Fibroblast of skin of abdomen (primary cell): ENCODE data around the gene ERCC5.

Experiments used
- DNase-seq: peaks from one replicate; pipeline ENCODE4 v3.0.0-alpha.2; 2013

The ERCC5 gene

DNA sequence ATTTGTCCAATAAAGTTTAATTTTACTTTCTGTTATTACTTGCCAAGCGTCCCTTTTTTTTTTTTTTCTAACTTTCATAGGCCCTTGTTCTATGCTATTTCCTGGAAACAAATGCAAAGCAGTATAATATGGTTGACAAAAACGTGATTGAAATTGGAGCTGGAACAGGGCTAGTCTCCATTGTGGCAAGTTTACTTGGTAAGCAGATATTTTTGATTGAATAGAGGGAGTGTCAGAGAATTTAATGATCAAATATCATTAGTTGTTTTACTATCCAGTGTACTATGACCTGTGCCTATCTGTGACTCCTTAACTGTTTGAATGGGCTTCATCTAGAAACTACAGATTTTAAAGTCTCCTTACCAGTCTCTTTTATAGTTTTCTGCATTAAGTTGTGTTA, 46.7 kb downstream of the ERCC5 start:
- DNase-seq, result no peak

DNA sequence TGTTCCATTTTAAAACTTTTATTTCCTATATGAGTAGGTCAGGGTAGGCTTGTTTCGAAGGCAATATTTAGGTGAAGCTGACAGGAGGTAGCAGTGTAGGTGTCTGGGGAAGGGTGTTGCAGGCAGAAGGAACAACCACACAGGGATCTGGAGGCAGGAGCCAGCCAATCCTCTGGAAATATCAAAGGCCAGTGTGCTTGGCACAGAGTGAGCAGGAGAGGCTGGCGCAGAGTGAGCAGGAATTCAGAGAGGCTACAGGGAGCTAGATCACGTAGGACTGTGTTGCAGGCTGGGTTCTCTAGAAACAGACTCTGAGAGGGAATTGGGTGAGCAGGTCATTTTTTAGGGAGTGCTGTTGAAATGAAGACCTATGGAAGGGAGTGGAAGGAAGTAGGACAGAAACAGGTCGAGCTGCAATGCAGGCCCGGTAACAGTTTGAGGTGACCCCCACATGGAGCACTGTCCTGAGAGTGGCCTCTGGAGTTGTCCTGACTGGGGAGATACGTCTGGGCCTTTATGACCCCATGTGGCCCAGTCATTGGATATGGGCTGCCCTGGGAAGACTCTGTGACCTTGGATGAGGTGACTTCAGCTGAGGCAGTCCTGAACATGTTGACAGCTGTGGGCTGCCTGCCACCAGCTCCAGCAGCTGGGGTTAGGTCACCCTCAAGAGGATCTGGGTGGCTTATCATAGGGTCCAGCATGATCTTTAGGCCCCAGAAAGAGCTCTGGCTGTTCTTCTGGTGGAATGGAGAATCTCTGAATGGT, 51.7 kb downstream of the ERCC5 start:
- no peak for DNase-seq

- DNase-seq, result no peak
Observed at GRCh38 chr13:102900193-102900608, 54.4 kb downstream of the ERCC5 start.

- DNase-seq, result no peak
Observed at GRCh38 chr13:102901056-102901455, 55.2 kb downstream of the ERCC5 start.

DNA sequence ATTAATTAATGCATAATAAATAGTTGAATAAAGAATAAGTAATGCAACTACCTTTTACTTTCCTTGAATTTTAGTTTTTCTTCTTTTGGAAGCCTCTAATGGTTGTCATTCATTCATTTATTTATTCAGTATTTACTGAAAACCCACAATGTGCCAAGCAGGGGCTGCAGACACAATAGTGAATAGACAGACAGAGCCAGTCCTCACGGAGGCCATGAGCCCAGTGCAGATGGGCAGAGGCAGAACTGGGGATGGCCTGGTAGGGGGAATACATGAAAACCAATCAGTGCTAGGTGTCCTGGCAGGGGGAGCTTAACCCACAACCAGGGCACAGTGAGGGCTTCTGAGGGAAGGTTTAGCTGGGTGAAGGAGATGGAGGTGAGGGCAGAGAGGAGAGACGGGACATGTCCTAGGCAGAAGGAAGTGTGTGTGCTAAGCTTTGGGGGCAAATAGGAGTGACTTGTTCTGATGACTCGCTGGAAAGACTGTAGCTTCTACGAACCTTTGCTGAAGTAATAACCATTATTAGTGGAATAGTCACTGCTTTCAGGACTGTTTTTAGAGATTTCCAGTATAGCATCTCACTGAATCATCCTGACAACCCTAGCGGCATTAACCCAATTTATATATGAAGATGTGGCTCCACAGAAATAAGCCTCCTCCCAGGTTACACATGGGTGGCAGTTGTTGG, 55.9 kb downstream of the ERCC5 start:
- peak; percentile 31 for DNase-seq

GRCh38 chr13:102902789-102903347, 57.0 kb downstream of the ERCC5 start:
- DNase-seq, result no peak

DNA sequence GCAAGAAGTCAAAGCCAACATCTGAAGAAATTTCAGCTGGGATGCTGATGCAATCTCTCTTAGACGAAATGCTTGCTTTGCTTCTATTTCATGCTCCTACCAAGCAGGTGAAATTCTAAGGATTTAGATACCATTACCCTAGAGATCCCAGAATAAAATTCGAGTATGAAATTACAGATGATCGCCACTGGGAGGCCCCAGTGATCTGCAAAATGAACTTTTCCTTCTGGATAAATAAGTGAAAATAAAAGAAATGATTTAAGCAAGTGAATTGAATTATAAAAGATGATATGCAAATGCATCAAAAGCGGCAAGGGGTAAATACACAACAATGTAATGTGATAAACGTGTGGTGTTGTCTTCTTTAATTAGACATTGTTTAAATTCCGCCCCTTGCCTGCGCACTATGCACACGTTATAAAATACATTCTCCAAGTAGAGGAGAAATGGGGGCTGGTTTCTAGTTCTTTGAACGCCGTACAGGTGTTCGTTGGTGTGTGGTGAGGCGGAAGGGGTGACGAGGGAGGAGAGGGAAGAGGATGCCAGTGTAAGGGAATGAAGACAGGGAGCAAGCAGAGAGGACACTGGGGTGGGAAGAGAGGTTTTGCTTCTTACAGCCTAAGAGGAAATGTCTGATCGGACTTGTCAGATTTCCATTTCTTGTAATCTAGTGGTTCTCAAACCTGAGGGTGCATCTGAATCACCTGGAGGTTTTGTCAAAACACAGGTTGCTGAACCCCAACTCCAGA, 58.0 kb downstream of the ERCC5 start:
- peak; percentile 14 for DNase-seq

- DNase-seq, result no peak
Observed at GRCh38 chr13:102904408-102904862, 58.6 kb downstream of the ERCC5 start.

DNA sequence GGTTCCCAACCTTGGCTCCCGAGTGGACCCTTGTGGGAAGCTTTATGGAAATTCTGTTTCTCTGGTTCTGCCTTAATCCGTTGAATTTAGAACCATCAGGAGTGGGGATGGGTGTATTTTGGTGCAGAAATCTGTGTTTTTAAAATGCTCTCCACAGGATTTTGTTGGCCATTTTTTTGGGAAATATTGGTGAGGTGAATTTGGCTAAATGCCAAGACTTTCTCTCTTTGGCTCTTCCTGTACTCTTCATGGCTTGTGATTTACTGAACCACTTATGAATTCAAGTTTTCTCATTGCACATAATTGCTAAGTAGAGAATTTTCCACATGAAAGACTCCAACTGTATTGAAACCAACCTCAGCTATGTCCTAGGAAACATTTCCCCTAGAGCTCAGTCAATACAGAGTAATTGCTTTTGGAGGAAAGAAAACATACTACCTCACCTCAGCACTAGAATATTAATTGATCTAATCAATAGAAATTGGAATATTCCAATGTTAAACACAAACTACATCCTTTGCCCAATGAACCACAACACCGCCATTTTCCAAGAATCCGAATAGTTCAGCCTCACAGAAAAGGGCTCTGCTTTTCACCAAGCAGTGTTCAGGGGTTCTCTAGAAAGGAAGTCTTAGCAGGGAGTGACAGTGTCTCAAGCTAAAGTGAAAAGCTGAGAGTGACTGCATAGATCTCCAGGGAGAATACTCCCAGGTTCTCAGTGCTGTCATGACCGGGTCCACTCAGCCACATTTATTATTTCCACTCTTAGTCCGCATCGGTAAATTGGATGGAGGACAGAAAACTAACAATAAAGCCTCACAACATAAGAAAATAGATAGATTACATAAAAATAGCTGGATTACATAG, 60.3 kb downstream of the ERCC5 start:
- no peak for DNase-seq

DNA sequence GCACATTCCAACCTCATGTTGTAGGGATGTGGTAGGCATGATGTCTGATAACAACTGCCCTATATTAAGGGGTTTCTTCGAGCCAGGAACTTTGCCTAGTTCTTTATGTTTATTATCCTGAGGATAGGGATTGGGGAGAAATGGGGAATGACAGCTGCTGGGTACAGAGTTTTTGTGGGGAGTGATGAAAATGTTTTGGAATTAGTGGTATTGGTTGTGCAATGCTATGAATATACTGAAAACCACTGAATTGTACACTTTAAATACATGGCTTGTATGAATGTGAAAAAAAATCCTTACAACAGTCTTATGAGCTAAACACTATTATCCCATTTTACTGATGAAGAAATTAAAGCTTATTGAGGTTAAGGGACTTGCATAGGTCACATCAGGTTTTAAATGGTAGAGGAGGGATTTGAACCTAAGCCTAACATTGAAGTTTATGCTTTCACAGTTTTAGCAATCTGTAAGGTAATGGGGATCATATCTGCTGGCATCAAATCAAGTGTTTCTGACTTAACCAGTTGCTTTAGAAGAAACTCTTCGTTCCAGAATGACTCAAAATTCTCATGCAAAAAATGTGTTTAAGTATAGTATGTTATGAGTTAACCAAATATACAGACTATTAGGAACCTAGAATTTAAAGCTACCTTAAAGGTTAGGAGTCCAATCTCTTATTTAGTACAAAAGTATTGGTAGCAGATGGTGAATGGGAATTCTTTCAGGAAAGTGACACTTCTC, 61.4 kb downstream of the ERCC5 start:
- DNase-seq, result peak; percentile 46

- DNase-seq, result peak; percentile 40
Observed at GRCh38 chr13:102907886-102908515, 62.2 kb downstream of the ERCC5 start.

- no peak for DNase-seq
Observed at GRCh38 chr13:102909971-102910370, 64.1 kb downstream of the ERCC5 start.

GRCh38 chr13:102911336-102911735, 65.5 kb downstream of the ERCC5 start:
- no peak for DNase-seq

DNA sequence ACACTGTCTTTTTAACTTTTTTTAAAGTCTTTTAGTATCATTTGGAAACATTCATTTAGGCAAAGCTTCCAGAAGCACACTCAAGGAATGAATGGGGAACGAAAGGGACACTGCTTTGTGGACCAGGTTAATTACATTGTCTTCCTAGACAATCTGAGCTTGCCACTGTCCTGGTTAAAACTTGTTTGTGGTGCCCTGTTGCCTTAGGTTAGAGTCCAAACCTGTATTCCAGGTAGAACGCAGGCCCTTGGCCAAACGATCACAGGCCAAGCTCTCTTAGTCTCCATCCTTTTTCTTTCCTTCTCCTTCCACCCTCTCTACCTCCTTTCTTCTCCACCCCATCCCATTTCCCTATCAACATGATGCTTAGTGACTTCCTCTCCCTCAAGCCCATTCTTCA, 66.8 kb downstream of the ERCC5 start:
- DNase-seq, result no peak

- DNase-seq, result peak; percentile 28
Observed at GRCh38 chr13:102913914-102914313, 68.1 kb downstream of the ERCC5 start.

DNA sequence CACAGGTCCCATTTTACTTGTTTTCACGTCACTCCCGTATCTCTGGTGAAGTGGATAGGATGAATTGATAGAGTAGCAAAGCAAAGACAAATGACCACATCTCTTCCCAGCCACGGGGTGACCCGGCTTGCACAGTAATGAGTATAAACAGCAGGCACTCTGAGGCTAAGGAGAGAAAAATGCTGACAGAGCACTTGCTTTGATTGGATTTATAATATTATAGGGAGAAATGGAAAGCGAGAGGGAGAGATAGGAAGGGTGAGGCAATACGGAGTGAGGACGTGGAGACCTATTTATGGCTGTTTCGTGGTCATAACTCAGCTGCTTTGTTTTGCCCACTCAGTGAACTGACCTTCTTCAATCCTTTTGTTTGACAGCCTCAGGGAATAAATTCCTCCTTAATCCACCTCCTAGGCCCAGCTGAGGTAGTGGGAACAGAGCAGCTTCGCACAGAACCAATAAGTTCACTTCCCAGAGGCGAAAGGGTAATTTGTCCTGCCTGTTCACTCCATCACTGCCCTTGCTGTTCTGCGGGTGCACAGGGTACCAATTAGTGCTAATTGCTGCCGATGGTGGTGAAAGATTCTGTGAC, 68.6 kb downstream of the ERCC5 start:
- no peak for DNase-seq

DNA sequence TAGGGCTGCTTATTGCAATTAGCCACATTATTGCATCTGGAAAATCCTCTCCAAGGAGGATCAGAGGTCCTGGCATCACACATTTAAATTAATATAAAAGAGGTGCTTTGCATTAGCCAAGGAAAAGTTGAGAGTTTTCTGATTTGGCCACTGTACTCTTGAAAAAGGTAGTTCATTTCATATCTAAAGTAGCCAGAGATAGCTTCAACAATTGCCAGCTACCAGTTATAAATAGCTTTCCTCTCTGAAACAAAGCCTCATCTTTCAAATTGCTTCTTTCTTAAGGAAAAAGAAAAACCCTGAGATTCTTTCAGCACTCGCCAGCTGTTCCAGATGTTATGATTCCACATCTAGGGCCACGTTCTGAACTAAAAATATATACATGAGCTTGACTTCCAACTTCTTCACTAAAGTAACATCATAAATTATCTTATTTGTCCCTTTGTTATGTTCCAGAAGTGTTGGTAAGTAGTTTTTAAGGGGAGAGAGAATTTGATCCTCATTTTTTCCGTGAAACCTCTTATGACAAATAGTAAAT, 69.6 kb downstream of the ERCC5 start:
- no peak for DNase-seq

DNA sequence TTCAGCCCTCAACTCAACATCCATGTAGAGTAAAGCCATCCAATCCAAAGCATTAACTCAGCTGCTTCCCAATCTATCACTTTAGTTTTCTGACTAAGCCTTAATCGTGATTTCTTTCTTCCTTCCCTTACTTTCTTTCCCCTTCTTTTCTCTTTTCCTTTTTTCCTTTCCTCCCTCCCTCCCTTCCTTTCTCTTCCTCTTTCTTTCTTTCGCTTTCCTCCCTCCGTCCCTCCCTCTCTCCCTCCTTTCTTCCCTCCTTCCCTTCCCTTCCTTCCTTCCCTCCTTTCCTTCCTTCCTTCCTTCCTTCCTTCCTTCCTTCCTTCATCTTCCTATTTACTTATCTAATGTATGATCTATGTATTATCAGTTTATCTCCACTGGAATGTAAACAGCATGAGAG, 71.2 kb downstream of the ERCC5 start:
- no peak for DNase-seq

GRCh38 chr13:102922184-102922583, 76.4 kb downstream of the ERCC5 start:
- DNase-seq, result no peak
